GM23338 (cell line): Measurements from ENCODE around the gene RPS6KA3. TPM values are rescaled to one million over a fixed set of nuclear protein-coding genes. Genes with fewer than 3 reads are reported as not detected.

Experiments
- ATAC-seq: fragments of 200-7000 bp; cut with Tn5 transposase; 3 replicates; pipeline ENCODE4 v1.9.1; 2020
- DNase-seq: peaks from one replicate; pipeline ENCODE4 v3.0.0-alpha.2; 2015; ENCODE audit warnings: low spot score
- H2AFZ ChIP-seq: fragments of 200-600 bp; sonication (generic); 2 replicates; pipeline ENCODE4 v1.8.0; 2016; ENCODE audit warnings: antibody characterized with exemption, mild to moderate bottlenecking, moderate library complexity
- H3F3A ChIP-seq: fragments of 200-600 bp; sonication (generic); replicated peaks from 2 replicates; pipeline ENCODE4 v1.8.0; 2017; ENCODE audit warnings: antibody characterized with exemption, mixed run types, low read depth
- H3K27ac ChIP-seq: fragments of 200-600 bp; sonication (generic); 2 replicates; pipeline ENCODE4 v1.6.1; 2016; ENCODE audit warnings: low read depth
- H3K27me3 ChIP-seq: fragments of 200-600 bp; sonication (generic); 2 replicates; pipeline ENCODE4 v1.8.0; 2016; ENCODE audit warnings: mild to moderate bottlenecking, mixed run types, moderate library complexity; ENCODE audit not compliant: insufficient read depth
- H3K36me3 ChIP-seq: fragments of 200-600 bp; sonication (generic); 2 replicates; pipeline ENCODE4 v1.8.0; 2016; ENCODE audit warnings: mild to moderate bottlenecking; ENCODE audit not compliant: insufficient read depth
- H3K4me1 ChIP-seq: fragments of 200-600 bp; sonication (generic); 2 replicates; pipeline ENCODE4 v1.8.0; 2016; ENCODE audit warnings: mild to moderate bottlenecking, moderate library complexity; ENCODE audit not compliant: insufficient read depth
- H3K4me2 ChIP-seq: fragments of 200-600 bp; sonication (generic); 2 replicates; pipeline ENCODE4 v1.7.1; 2017; ENCODE audit warnings: mixed run types
- H3K4me3 ChIP-seq: fragments of 200-600 bp; sonication (generic); 2 replicates; pipeline ENCODE4 v1.6.1; 2016; ENCODE audit warnings: mixed run types
- H3K79me2 ChIP-seq: fragments of 200-600 bp; sonication (generic); replicated peaks from 2 replicates; pipeline ENCODE4 v1.8.0; 2017; ENCODE audit warnings: mild to moderate bottlenecking; ENCODE audit not compliant: insufficient read depth
- H3K9me2 ChIP-seq: fragments of 200-600 bp; sonication (generic); 2 replicates; pipeline ENCODE4 v1.8.0; 2017; ENCODE audit not compliant: insufficient read depth
- H4K20me1 ChIP-seq: fragments of 200-600 bp; sonication (generic); replicated peaks from 2 replicates; pipeline ENCODE4 v1.8.0; 2017; ENCODE audit warnings: mild to moderate bottlenecking; ENCODE audit not compliant: insufficient read depth
- H3K27ac Mint-ChIP-seq: 2 replicates; pipeline ENCODE4 v1.8.0; 2020; ENCODE audit warnings: inconsistent platforms, mild to moderate bottlenecking, moderate library complexity, mixed read lengths
- H3K27me3 Mint-ChIP-seq: 3 replicates; pipeline ENCODE4 v1.8.0; 2022; ENCODE audit warnings: low read depth, mild to moderate bottlenecking, moderate library complexity, mixed read lengths, inconsistent platforms; ENCODE audit not compliant: insufficient read depth, poor library complexity
- H3K36me3 Mint-ChIP-seq: 3 replicates; pipeline ENCODE4 v1.8.0; 2021; ENCODE audit warnings: low read depth, mild to moderate bottlenecking, inconsistent platforms, moderate library complexity, mixed read lengths
- H3K4me1 Mint-ChIP-seq: 3 replicates; pipeline ENCODE4 v1.8.0; 2020; ENCODE audit warnings: mild to moderate bottlenecking, inconsistent platforms, mixed read lengths
- H3K4me3 Mint-ChIP-seq: 3 replicates; pipeline ENCODE4 v1.8.0; 2021; ENCODE audit warnings: moderate library complexity, mild to moderate bottlenecking, inconsistent platforms, mixed read lengths
- H3K9me3 Mint-ChIP-seq: 3 replicates; pipeline ENCODE4 v1.8.0; 2020; ENCODE audit warnings: moderate library complexity, mild to moderate bottlenecking, inconsistent platforms, mixed read lengths
- CREB1 ChIP-seq: fragments of 250-450 bp; sonication (Bioruptor Pico); IDR thresholded peaks from 2 replicates; pipeline ENCODE4 v1.5.0; 2020; ENCODE audit warnings: low read depth, mild to moderate bottlenecking, moderate library complexity
- ETS1 ChIP-seq: IDR thresholded peaks from 2 replicates; pipeline ENCODE4 v1.6.1; 2016; ENCODE audit warnings: antibody characterized with exemption
- JUNB ChIP-seq: IDR thresholded peaks from one replicate; pipeline ENCODE4 v1.6.1; 2016; ENCODE audit warnings: antibody characterized with exemption; ENCODE audit not compliant: unreplicated experiment
- NANOG ChIP-seq: IDR thresholded peaks from 2 replicates; pipeline ENCODE4 v1.6.1; 2016; ENCODE audit warnings: antibody characterized with exemption, borderline replicate concordance
- REST ChIP-seq: IDR thresholded peaks from one replicate; pipeline ENCODE4 v1.6.1; 2018; ENCODE audit warnings: antibody characterized with exemption; ENCODE audit not compliant: unreplicated experiment
- STAT1 ChIP-seq: IDR thresholded peaks from one replicate; pipeline ENCODE4 v1.6.1; 2016; ENCODE audit warnings: antibody characterized with exemption; ENCODE audit not compliant: unreplicated experiment
- ZNF114 ChIP-seq: fragments of 250-450 bp; sonication (Bioruptor Pico); IDR thresholded peaks from 2 replicates; pipeline ENCODE4 v1.5.0; 2020; ENCODE audit warnings: mild to moderate bottlenecking, moderate library complexity
- ZNF331 ChIP-seq: fragments of 250-450 bp; sonication (Bioruptor Pico); IDR thresholded peaks from 2 replicates; pipeline ENCODE4 v1.5.0; 2020; ENCODE audit warnings: low read depth, mild to moderate bottlenecking, moderate library complexity
- polyA plus RNA-seq: library from polyadenylated mRNA; unstranded; fragments of >200 nt; fragmentation: Nextera tagmentation; extraction: Ambion mirVana; gene quantifications from 2 replicates; pipeline ENCODE4 v1.2.1, GENCODE V29; 2016
- total RNA-seq: library from RNA; depleted of rRNA; stranded (reverse); fragments of >200 nt; shearing (Covaris generic); gene quantifications from 2 replicates; pipeline ENCODE4 v1.2.3, GENCODE V29; 2014
- TF ChIP-seq, protein P1 (sequence below): fragments of 250-450 bp; sonication (Bioruptor Pico); IDR thresholded peaks from 2 replicates; pipeline ENCODE4 v1.5.0; 2020; ENCODE audit warnings: mild to moderate bottlenecking, moderate library complexity

RPS6KA3 gene
- total and polyA plus RNA-seq, 2 experiments from 2014 or later = 3.2 to 12.2 TPM

DNA sequence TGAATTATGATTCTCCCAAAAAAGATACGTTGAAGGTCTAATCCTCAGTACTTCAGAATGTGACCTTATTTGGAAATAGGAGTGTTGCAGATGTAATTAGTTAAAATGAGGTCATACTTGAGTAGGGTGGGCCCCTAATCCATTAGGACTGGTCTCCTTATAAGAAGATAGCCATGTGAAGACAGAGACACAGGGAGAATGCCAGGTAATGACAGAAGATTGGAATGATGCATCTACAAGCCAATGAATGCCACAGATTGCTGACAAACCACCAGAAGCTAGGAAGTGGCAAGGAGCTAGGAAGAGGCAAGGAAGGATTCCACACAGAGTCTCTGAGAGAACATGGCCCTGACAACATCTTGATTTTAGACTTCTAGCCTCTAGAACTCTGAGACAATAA is 7.4 kb upstream of the RPS6KA3 start (continued):
- TF ChIP-seq, protein P1, sequence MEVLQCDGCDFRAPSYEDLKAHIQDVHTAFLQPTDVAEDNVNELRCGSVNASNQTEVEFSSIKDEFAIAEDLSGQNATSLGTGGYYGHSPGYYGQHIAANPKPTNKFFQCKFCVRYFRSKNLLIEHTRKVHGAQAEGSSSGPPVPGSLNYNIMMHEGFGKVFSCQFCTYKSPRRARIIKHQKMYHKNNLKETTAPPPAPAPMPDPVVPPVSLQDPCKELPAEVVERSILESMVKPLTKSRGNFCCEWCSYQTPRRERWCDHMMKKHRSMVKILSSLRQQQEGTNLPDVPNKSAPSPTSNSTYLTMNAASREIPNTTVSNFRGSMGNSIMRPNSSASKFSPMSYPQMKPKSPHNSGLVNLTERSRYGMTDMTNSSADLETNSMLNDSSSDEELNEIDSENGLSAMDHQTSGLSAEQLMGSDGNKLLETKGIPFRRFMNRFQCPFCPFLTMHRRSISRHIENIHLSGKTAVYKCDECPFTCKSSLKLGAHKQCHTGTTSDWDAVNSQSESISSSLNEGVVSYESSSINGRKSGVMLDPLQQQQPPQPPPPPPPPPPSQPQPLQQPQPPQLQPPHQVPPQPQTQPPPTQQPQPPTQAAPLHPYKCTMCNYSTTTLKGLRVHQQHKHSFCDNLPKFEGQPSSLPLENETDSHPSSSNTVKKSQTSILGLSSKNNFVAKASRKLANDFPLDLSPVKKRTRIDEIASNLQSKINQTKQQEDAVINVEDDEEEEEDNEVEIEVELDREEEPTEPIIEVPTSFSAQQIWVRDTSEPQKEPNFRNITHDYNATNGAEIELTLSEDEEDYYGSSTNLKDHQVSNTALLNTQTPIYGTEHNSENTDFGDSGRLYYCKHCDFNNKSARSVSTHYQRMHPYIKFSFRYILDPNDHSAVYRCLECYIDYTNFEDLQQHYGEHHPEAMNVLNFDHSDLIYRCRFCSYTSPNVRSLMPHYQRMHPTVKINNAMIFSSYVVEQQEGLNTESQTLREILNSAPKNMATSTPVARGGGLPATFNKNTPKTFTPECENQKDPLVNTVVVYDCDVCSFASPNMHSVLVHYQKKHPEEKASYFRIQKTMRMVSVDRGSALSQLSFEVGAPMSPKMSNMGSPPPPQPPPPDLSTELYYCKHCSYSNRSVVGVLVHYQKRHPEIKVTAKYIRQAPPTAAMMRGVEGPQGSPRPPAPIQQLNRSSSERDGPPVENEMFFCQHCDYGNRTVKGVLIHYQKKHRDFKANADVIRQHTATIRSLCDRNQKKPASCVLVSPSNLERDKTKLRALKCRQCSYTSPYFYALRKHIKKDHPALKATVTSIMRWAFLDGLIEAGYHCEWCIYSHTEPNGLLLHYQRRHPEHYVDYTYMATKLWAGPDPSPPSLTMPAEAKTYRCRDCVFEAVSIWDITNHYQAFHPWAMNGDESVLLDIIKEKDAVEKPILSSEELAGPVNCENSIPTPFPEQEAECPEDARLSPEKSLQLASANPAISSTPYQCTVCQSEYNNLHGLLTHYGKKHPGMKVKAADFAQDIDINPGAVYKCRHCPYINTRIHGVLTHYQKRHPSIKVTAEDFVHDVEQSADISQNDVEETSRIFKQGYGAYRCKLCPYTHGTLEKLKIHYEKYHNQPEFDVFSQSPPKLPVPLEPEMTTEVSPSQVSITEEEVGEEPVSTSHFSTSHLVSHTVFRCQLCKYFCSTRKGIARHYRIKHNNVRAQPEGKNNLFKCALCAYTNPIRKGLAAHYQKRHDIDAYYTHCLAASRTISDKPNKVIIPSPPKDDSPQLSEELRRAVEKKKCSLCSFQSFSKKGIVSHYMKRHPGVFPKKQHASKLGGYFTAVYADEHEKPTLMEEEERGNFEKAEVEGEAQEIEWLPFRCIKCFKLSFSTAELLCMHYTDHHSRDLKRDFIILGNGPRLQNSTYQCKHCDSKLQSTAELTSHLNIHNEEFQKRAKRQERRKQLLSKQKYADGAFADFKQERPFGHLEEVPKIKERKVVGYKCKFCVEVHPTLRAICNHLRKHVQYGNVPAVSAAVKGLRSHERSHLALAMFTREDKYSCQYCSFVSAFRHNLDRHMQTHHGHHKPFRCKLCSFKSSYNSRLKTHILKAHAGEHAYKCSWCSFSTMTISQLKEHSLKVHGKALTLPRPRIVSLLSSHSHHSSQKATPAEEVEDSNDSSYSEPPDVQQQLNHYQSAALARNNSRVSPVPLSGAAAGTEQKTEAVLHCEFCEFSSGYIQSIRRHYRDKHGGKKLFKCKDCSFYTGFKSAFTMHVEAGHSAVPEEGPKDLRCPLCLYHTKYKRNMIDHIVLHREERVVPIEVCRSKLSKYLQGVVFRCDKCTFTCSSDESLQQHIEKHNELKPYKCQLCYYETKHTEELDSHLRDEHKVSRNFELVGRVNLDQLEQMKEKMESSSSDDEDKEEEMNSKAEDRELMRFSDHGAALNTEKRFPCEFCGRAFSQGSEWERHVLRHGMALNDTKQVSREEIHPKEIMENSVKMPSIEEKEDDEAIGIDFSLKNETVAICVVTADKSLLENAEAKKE (CRISPR knock-in tag) = no peak
- TF ChIP-seq NANOG (no peak), JUNB (no peak), ETS1 (no peak), ZNF331 (CRISPR knock-in tag) (no peak), STAT1 (no peak)

- Mint-ChIP-seq H3K36me3 (no peaks in the 10 kb centered on the region), H3K4me1 (no peaks in the 10 kb centered on the region), H3K27ac (no peak overlapping the region), H3K4me3 (no peak overlapping the region), H3K9me3 (no peaks in the 10 kb centered on the region), H3K27me3 (peaks cover 27% of the 10 kb centered on the region)
- DNase-seq = no peak
- ATAC-seq = no peak
- Histone ChIP-seq H3K9me2 (no peaks in the 10 kb centered on the region), H3K36me3 (no peaks in the 10 kb centered on the region), H4K20me1 (no peaks in the 10 kb centered on the region), H3K79me2 (no peaks in the 10 kb centered on the region), H3K4me2 (no peak overlapping the region), H3K27ac (no peak overlapping the region), H3K4me1 (no peaks in the 10 kb centered on the region), H3K4me3 (no peak overlapping the region), H2AFZ (no peak overlapping the region), H3F3A (no peaks in the 10 kb centered on the region), H3K27me3 (peaks cover 40% of the 10 kb centered on the region)
- TF ChIP-seq ZNF114 (CRISPR knock-in tag) (no peak), ZNF331 (CRISPR knock-in tag) (no peak), REST (no peak), CREB1 (CRISPR knock-in tag) (no peak)
Observed at GRCh38 chrX:20271730-20272129, 5.0 kb upstream of the RPS6KA3 start.
